Natural killer cell (primary cell): Measurements from ENCODE around the gene GTF2F1. TPM values are rescaled to one million over a fixed set of nuclear protein-coding genes. Genes with fewer than 3 reads are reported as not detected.

Source experiments
- ATAC-seq, 3 donors: fragments of 150-1000 bp in 2 of 3; fragments of 200-7000 bp in 1 of 3; cut with Tn5 transposase; 1 replicate in 1 of 3; 2 replicates in 2 of 3; pipeline ENCODE4 v1.10.0; 2021; ENCODE audit warnings: mild to moderate bottlenecking in 2 of 3, moderate library complexity in 2 of 3
- DNase-seq, 2 donors: peaks; one replicate each; pipeline versions ENCODE4 v3.0.0 to v3.0.0-alpha.2; 2013 to 2021; ENCODE audit warnings: mixed read lengths in 1 of 2
- H3K27ac ChIP-seq: one replicate; pipeline ENCODE4 v1.5.1; 2013; ENCODE audit warnings: mild to moderate bottlenecking, low read length
- H3K27me3 ChIP-seq: one replicate; pipeline ENCODE4 v1.6.1; 2013; ENCODE audit warnings: low read length; ENCODE audit not compliant: control insufficient read depth, insufficient read depth
- H3K36me3 ChIP-seq: one replicate; pipeline ENCODE4 v1.6.1; 2013; ENCODE audit warnings: low read length; ENCODE audit not compliant: control insufficient read depth, insufficient read depth
- H3K4me1 ChIP-seq: one replicate; pipeline ENCODE4 v1.6.1; 2013; ENCODE audit warnings: low read length; ENCODE audit not compliant: control insufficient read depth, insufficient read depth
- H3K4me3 ChIP-seq: one replicate; pipeline ENCODE4 v1.5.1; 2013; ENCODE audit warnings: low read length
- H3K9me3 ChIP-seq: one replicate; pipeline ENCODE4 v1.6.1; 2013; ENCODE audit warnings: low read length; ENCODE audit not compliant: control insufficient read depth, insufficient read depth
- H3K27ac Mint-ChIP-seq, 2 donors: one replicate each; pipeline ENCODE4 v1.8.0; 2022; ENCODE audit warnings: mild to moderate bottlenecking in 2 of 2, mixed read lengths in 2 of 2, moderate library complexity in 1 of 2
- H3K27me3 Mint-ChIP-seq, 2 donors: one replicate each; pipeline ENCODE4 v1.8.0; 2022; ENCODE audit warnings: low read depth in 2 of 2, mixed read lengths in 2 of 2
- H3K36me3 Mint-ChIP-seq: one replicate; pipeline ENCODE4 v1.8.0; 2022; ENCODE audit warnings: mixed read lengths
- H3K4me1 Mint-ChIP-seq, 2 donors: one replicate each; pipeline ENCODE4 v1.8.0; 2022; ENCODE audit warnings: mixed read lengths in 2 of 2
- H3K4me3 Mint-ChIP-seq: one replicate; pipeline ENCODE4 v1.8.0; 2022; ENCODE audit warnings: mild to moderate bottlenecking, moderate library complexity, mixed read lengths
- H3K9me3 Mint-ChIP-seq, 2 donors: one replicate each; pipeline ENCODE4 v1.8.0; 2022; ENCODE audit warnings: mixed read lengths in 2 of 2
- CTCF ChIP-seq: fragments of 200-600 bp; IDR thresholded peaks from one replicate; pipeline ENCODE4 v1.8.0; 2022; ENCODE audit warnings: antibody characterized with exemption
- WGBS: methylation state at CpG from one replicate; pipeline ENCODE4 v1.1.7; 2013; ENCODE audit warnings: missing lambda C conversion rate; ENCODE audit not compliant: insufficient coverage; 5-methylcytosine and 5-hydroxymethylcytosine counted together
- intact Hi-C: fragments of 100-400 bp; cut with micrococcal nuclease; formaldehyde crosslinking; loops from one replicate; pipeline ENCODE4 v1.14.2; 2022
- total RNA-seq, 4 donors: library from RNA; stranded (reverse); fragments of 120-200 nt in 1 of 4; gene quantifications; one replicate each; pipeline versions ENCODE4 v1.2.3 to v1.2.4, GENCODE V29; 2013 to 2022

Gene GTF2F1
- total RNA-seq, 3 donors from 2014 or later (not counting 1 experiment from before 2014, with no cell fraction given) = 56.6 to 63.9 (median 63.9) TPM

- Histone ChIP-seq H3K27me3 (no peaks in the 10 kb centered on the region), H3K4me1 (peaks cover 18% of the 10 kb centered on the region), H3K9me3 (no peaks in the 10 kb centered on the region), H3K4me3 (peak overlapping the region; percentile 89), H3K27ac (peak overlapping the region; percentile 96), H3K36me3 (peaks cover 26% of the 10 kb centered on the region)
- ATAC-seq (no peak), DNase-seq (peak in 1 of 2 donors; percentile 19)
- no peak for TF ChIP-seq CTCF
- no peaks in the 10 kb centered on the region for H3K9me3 Mint-ChIP-seq
- 4% methylated on average over 29 of the region's 30 CpGs for WGBS
- H3K27me3 Mint-ChIP-seq = no peaks in the 10 kb centered on the region
- intact Hi-C loops = loop anchor here (1.0 kb wide), 2 partner anchors 19 to 33 kb away; no protein-coding TSS in a partner anchor
- H3K4me1 Mint-ChIP-seq = peaks cover 26 to 30% of the 10 kb centered on the region in 2 donors
- peak overlapping the region; percentile 97 for H3K4me3 Mint-ChIP-seq
- no peaks in the 10 kb centered on the region for H3K36me3 Mint-ChIP-seq
- peak overlapping the region; percentile 96 to 97 for H3K27ac Mint-ChIP-seq
Measured at GRCh38 chr19:6392221-6393073, 517 bp downstream of the GTF2F1 start.

DNA sequence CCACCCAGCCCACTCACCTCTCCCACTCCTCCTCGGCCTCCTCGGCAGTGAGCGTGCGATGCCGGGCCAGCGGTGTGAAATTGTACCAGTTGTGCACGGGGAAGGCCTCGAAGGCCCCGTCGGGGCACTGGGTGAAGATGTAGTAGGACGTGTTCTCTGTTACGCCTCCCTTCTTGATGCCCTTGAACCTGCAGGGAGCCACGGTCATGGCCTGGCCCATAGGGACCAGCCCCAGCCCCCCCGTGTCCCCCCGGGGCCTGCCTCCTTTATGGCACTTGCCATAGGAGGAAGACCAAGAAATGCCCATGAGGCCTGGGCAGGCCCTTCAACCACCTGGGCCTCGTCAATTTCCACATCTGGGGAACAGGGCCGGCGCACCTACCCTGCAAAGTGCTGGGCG lies 5.6 kb downstream of the GTF2F1 start:
- no peaks in the 10 kb centered on the region for H3K27me3 Mint-ChIP-seq

GRCh38 chr19:6384381-6384780 lies 8.6 kb downstream of the GTF2F1 start:
- no peak overlapping the region for H3K4me3 Mint-ChIP-seq
- no peaks in the 10 kb centered on the region for H3K9me3 Mint-ChIP-seq
- peaks cover 0 to 4% of the 10 kb centered on the region in 2 donors for H3K4me1 Mint-ChIP-seq

More for the DNA sequence above, 5.6 kb downstream of the GTF2F1 start:
- Histone ChIP-seq H3K4me1 (peaks cover 4% of the 10 kb centered on the region), H3K27me3 (no peaks in the 10 kb centered on the region), H3K9me3 (no peaks in the 10 kb centered on the region), H3K4me3 (no peak overlapping the region), H3K36me3 (peaks cover 51% of the 10 kb centered on the region), H3K27ac (no peak overlapping the region)
- TF ChIP-seq CTCF = no peak
- no peaks in the 10 kb centered on the region for H3K9me3 Mint-ChIP-seq
- ATAC-seq (no peak), DNase-seq (no peak)
- no peaks in the 10 kb centered on the region for H3K36me3 Mint-ChIP-seq
- H3K4me3 Mint-ChIP-seq = no peak overlapping the region
- no peak overlapping the region for H3K27ac Mint-ChIP-seq
- peaks cover 13 to 14% of the 10 kb centered on the region in 2 donors for H3K4me1 Mint-ChIP-seq
- intact Hi-C loops = no loop called here
- 97% methylated on average over 19 of the region's 19 CpGs for WGBS

More at GRCh38 chr19:6384381-6384780, 8.6 kb downstream of the GTF2F1 start:
- H3K36me3 Mint-ChIP-seq = no peaks in the 10 kb centered on the region
- H3K27ac Mint-ChIP-seq = no peak overlapping the region
- Histone ChIP-seq H3K27ac (no peak overlapping the region), H3K36me3 (peaks cover 68% of the 10 kb centered on the region), H3K27me3 (no peaks in the 10 kb centered on the region), H3K9me3 (no peaks in the 10 kb centered on the region), H3K4me1 (no peaks in the 10 kb centered on the region), H3K4me3 (no peak overlapping the region)
- no peaks in the 10 kb centered on the region for H3K27me3 Mint-ChIP-seq
- intact Hi-C loops = no loop called here
- TF ChIP-seq CTCF = no peak
- DNase-seq (no peak), ATAC-seq (no peak)
- 96% methylated on average over 4 of the region's 4 CpGs for WGBS
